PC-9 (cell line): ENCODE measurements around the gene ZNF300. TPM values are rescaled to one million over a fixed set of nuclear protein-coding genes. Genes with fewer than 3 reads are reported as not detected.
"Not testable (repeated sequence)": the region's sequence is repeated elsewhere in the genome, so short reads cannot be mapped to it uniquely, and the experiment has no call there.

Experiments used
- BruUV-seq: library from RNA; stranded (reverse); fragments of 400-500 nt; replicated peaks from 2 replicates; lab custom pipeline; 2021; lab: Mats Ljungman, UMichigan
- CTCF ChIA-PET: fragments of 300-600 bp; sonication (Branson Sonifier 250); formaldehyde crosslinking; loops from one replicate; lab custom pipeline; 2022; ENCODE audit warnings: antibody characterized with exemption; lab: Charles Lee
- POLR2A ChIA-PET: fragments of 300-600 bp; sonication (Branson Sonifier 250); formaldehyde crosslinking; loops from one replicate; lab custom pipeline; 2022; ENCODE audit warnings: antibody characterized with exemption; ENCODE audit not compliant: unreplicated experiment; lab: Charles Lee
- DNase-seq, 2 experiments: peaks; one replicate each; pipeline versions ENCODE4 v3.0.0 to v3.0.0-alpha.2; 2015 to 2022; ENCODE audit warnings: mixed read lengths in 1 of 2
- H2AFZ ChIP-seq: fragments of 200-600 bp; sonication (generic); 2 replicates; pipeline ENCODE4 v1.8.1; 2017; ENCODE audit warnings: antibody characterized with exemption
- H3F3A ChIP-seq: fragments of 200-600 bp; sonication (generic); 2 replicates; pipeline ENCODE4 v1.8.1; 2017; ENCODE audit warnings: antibody characterized with exemption, mild to moderate bottlenecking, low read depth; ENCODE audit not compliant: insufficient read depth
- H3K27ac ChIP-seq: fragments of 200-600 bp; sonication (generic); 2 replicates; pipeline ENCODE4 v1.6.1; 2016; ENCODE audit warnings: mixed run types
- H3K27me3 ChIP-seq: fragments of 200-600 bp; sonication (generic); 2 replicates; pipeline ENCODE4 v1.6.1; 2016; ENCODE audit warnings: low read depth, mixed run types; ENCODE audit not compliant: insufficient read depth
- H3K36me3 ChIP-seq: fragments of 200-600 bp; sonication (generic); 2 replicates; pipeline ENCODE4 v1.6.1; 2016; ENCODE audit warnings: low read depth, mixed run types
- H3K4me1 ChIP-seq: fragments of 200-600 bp; sonication (generic); replicated peaks from 2 replicates; pipeline ENCODE4 v1.6.1; 2016; ENCODE audit warnings: mixed run types; ENCODE audit not compliant: insufficient read depth
- H3K4me2 ChIP-seq: fragments of 200-600 bp; sonication (generic); 2 replicates; pipeline ENCODE4 v1.6.1; 2017; ENCODE audit warnings: mixed run types
- H3K4me3 ChIP-seq: fragments of 200-600 bp; sonication (generic); 2 replicates; pipeline ENCODE4 v1.6.1; 2016; ENCODE audit warnings: mixed run types
- H3K79me2 ChIP-seq: fragments of 200-600 bp; sonication (generic); 2 replicates; pipeline ENCODE4 v1.6.1; 2017; ENCODE audit warnings: low read depth, mixed run types
- H3K9me2 ChIP-seq: fragments of 200-600 bp; sonication (generic); 2 replicates; pipeline ENCODE4 v1.8.1; 2017; ENCODE audit warnings: mild to moderate bottlenecking; ENCODE audit not compliant: insufficient read depth
- H3K9me3 ChIP-seq: fragments of 200-600 bp; sonication (generic); 2 replicates; pipeline ENCODE4 v1.8.1; 2016; ENCODE audit warnings: low read depth; ENCODE audit not compliant: insufficient read depth
- H4K20me1 ChIP-seq: fragments of 200-600 bp; sonication (generic); 2 replicates; pipeline ENCODE4 v1.8.1; 2017; ENCODE audit not compliant: insufficient read depth
- EZH2 ChIP-seq: fragments of 200-600 bp; sonication (generic); IDR thresholded peaks from 2 replicates; pipeline ENCODE4 v1.8.0; 2017; ENCODE audit warnings: antibody characterized with exemption, low read depth
- intact Hi-C: fragments of 100-400 bp; cut with micrococcal nuclease; formaldehyde crosslinking; loops from one replicate; pipeline ENCODE4 v1.10.0; 2022; ENCODE audit not compliant: unreplicated experiment
- total RNA-seq: library from RNA; stranded (reverse); gene quantifications from 2 replicates; pipeline ENCODE4 v1.2.3, GENCODE V29; 2021
- TF ChIP-seq, protein P1 (sequence below): fragments of 200-600 bp; sonication (generic); conservative IDR thresholded peaks from 2 replicates; pipeline ENCODE4 v1.6.1; 2017; ENCODE audit warnings: mixed run types, antibody characterized with exemption, mild to moderate bottlenecking, moderate library complexity

ZNF300 gene
- total RNA-seq, 1 experiment from 2014 or later, result 4.1 TPM

DNA sequence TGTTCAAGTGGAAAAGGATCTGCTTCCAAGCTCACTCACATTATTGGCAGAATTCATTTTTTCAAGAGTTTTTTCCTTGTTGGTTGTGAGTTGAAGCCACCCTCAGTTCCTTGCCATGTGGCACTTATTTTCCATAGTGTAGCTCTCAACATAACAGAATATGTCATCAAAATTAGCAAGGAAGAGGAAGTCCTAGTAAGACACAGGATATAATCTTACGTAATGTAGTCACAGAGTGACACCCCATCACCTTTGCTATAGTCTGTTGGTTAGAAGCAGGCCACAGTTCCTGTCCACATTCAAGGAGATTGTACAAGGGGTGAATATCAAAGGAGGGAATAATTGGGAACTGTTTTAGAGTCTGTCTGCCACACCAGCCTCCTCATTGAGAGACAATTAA lies 42.7 kb downstream of the ZNF300 start:
- H3F3A ChIP-seq, result no peaks in the 10 kb centered on the region
- no peak overlapping the region for H2AFZ ChIP-seq
- TF ChIP-seq, protein P1, sequence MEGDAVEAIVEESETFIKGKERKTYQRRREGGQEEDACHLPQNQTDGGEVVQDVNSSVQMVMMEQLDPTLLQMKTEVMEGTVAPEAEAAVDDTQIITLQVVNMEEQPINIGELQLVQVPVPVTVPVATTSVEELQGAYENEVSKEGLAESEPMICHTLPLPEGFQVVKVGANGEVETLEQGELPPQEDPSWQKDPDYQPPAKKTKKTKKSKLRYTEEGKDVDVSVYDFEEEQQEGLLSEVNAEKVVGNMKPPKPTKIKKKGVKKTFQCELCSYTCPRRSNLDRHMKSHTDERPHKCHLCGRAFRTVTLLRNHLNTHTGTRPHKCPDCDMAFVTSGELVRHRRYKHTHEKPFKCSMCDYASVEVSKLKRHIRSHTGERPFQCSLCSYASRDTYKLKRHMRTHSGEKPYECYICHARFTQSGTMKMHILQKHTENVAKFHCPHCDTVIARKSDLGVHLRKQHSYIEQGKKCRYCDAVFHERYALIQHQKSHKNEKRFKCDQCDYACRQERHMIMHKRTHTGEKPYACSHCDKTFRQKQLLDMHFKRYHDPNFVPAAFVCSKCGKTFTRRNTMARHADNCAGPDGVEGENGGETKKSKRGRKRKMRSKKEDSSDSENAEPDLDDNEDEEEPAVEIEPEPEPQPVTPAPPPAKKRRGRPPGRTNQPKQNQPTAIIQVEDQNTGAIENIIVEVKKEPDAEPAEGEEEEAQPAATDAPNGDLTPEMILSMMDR, result no peak
- no peak for TF ChIP-seq EZH2
- no peaks in the 10 kb centered on the region for H3K36me3 ChIP-seq
- BruUV-seq, result no TSS peak
- no peak for DNase-seq
- no peak overlapping the region for H3K4me3 ChIP-seq
- CTCF ChIA-PET, result no interaction called here
- no peak overlapping the region for H3K27ac ChIP-seq
- no peaks in the 10 kb centered on the region for H3K9me3 ChIP-seq
- no peaks in the 10 kb centered on the region for H3K9me2 ChIP-seq
- no peaks in the 10 kb centered on the region for H3K79me2 ChIP-seq
- H3K4me2 ChIP-seq, result no peak overlapping the region
- no peaks in the 10 kb centered on the region for H3K4me1 ChIP-seq
- intact Hi-C loops, result no loop called here
- no peaks in the 10 kb centered on the region for H4K20me1 ChIP-seq
- H3K27me3 ChIP-seq, result no peaks in the 10 kb centered on the region; the same call in 1 of the 2 replicates
- POLR2A ChIA-PET, result no interaction called here

DNA sequence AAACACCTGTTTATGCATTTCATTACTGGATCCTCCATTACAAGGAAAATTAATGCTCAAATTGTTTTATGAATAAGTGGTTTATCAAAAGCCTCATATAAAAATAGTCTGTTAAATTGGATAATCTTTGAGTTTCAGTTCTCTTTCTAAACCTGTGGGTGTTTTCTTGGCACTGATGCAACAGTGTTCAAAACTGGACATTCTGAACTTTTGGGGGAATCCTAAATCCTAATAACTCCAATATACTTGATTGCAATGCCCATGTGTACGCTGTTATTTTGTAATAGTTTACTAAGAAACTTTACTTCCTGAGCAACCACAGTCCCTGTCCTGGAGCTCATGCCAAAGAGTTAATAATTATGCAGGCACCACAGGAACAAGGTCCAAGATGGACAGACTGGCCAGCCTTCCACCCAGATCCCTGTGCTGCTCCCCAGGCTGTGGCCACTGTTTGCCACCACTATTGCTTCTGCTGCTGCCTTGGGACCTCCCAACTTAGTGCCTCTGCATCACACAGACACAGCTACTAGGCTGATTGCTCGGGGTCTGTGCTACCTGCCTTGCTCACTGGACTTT lies 44.4 kb downstream of the ZNF300 start:
- CTCF ChIA-PET, result no interaction called here
- intact Hi-C loops, result no loop called here
- H3K9me2 ChIP-seq, result no peaks in the 10 kb centered on the region
- H4K20me1 ChIP-seq, result no peaks in the 10 kb centered on the region
- H3K79me2 ChIP-seq, result no peaks in the 10 kb centered on the region
- DNase-seq, result no peak
- no TSS peak for BruUV-seq
- no peak overlapping the region for H3K4me2 ChIP-seq
- H3K9me3 ChIP-seq, result no peaks in the 10 kb centered on the region
- H2AFZ ChIP-seq, result no peak overlapping the region
- no peaks in the 10 kb centered on the region for H3K36me3 ChIP-seq
- no peaks in the 10 kb centered on the region for H3F3A ChIP-seq
- no peak overlapping the region for H3K4me3 ChIP-seq
- H3K27ac ChIP-seq, result no peak overlapping the region
- no peaks in the 10 kb centered on the region for H3K4me1 ChIP-seq
- no peak for TF ChIP-seq EZH2
- H3K27me3 ChIP-seq, result no peaks in the 10 kb centered on the region
- POLR2A ChIA-PET, result no interaction called here

DNA sequence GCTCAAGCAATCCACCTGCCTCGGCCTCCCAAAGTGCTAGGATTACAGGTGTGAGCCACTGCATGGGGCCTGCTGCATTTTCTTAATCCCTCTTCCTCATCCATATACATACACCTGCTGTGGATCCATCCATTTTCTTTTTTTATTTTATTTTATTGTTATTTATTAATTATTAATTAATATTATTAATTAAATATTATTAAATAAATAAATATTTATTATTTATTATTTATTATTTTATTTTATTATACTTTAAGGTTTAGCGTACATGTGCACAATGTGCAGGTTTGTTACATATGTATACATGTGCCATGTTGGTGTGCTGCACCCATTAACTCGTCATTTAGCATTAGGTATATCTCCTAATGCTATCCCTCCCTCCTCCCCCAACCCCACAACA lies 48.1 kb downstream of the ZNF300 start:
- H3F3A ChIP-seq, DNase-seq, POLR2A ChIA-PET, H3K4me1 ChIP-seq, H3K4me2 ChIP-seq, H3K36me3 ChIP-seq, CTCF ChIA-PET, intact Hi-C loops, H3K27me3 ChIP-seq, H2AFZ ChIP-seq, H3K27ac ChIP-seq, H3K4me3 ChIP-seq, H4K20me1 ChIP-seq, BruUV-seq, H3K9me2 ChIP-seq, H3K79me2 ChIP-seq, H3K9me3 ChIP-seq: not testable (repeated sequence)

DNA sequence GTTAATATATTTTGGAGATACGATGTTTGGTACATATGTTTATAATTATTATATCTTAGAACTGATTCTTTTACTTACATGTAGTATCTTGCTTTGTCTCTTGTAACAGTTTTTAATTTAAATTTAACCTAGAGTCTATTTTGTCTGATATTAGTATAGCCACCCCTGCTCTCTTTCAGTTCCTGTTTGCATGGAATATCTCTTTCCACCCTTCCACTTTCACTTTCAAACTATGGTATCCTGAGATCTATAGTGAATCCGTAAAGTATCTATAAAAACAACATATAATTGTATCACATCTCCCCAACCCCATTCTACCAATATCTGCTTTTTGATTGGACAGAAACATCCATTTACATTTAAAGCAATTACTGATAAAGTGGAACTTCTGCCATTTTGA lies 51.2 kb downstream of the ZNF300 start:
- Histone ChIP-seq H3K27me3 (no peaks in the 10 kb centered on the region; the same call in 1 of the 2 replicates), H4K20me1 (no peaks in the 10 kb centered on the region), H3K9me3 (no peaks in the 10 kb centered on the region; the same call in 1 of the 2 replicates), H3K9me2 (no peaks in the 10 kb centered on the region), H2AFZ (peak overlapping the region; percentile 28; the same call in 1 of the 2 replicates), H3K79me2 (no peaks in the 10 kb centered on the region), H3K36me3 (no peaks in the 10 kb centered on the region), H3K4me2 (peak overlapping the region; percentile 49; the same call in 1 of the 2 replicates), H3K4me1 (no peaks in the 10 kb centered on the region), H3K27ac (no peak overlapping the region), H3K4me3 (no peak overlapping the region), H3F3A (no peaks in the 10 kb centered on the region)
- TF ChIP-seq, protein P1, result no peak
- no peak for TF ChIP-seq EZH2
- intact Hi-C loops, result no loop called here
- no peak for DNase-seq
- POLR2A ChIA-PET, result no interaction called here
- no TSS peak for BruUV-seq
- CTCF ChIA-PET, result no interaction called here
